BE2C (cell line): ENCODE results near the gene NME9.

Source experiments
- DNase-seq: peaks from one replicate; pipeline ENCODE4 v3.0.0-alpha.2; 2020
- H3K27me3 ChIP-seq: fragments of 250-450 bp; sonication (Bioruptor Pico); 2 replicates; pipeline ENCODE4 v1.5.1; 2020; ENCODE audit warnings: mild to moderate bottlenecking
- H3K36me3 ChIP-seq: fragments of 250-450 bp; sonication (Bioruptor Pico); 2 replicates; pipeline ENCODE4 v1.5.1; 2020; ENCODE audit warnings: mild to moderate bottlenecking
- H3K4me1 ChIP-seq: fragments of 250-450 bp; sonication (Bioruptor Pico); 2 replicates; pipeline ENCODE4 v1.5.1; 2020
- H3K4me3 ChIP-seq: 2 replicates; pipeline ENCODE4 v1.5.1; 2011; ENCODE audit warnings: low read depth, low read length
- H3K9me3 ChIP-seq: fragments of 250-450 bp; sonication (Bioruptor Pico); 2 replicates; pipeline ENCODE4 v1.5.1; 2020
- TF ChIP-seq, protein P1 (sequence below): IDR thresholded peaks from 2 replicates; pipeline ENCODE4 v1.5.1; 2012; ENCODE audit warnings: mild to moderate bottlenecking, low read depth, low read length

The NME9 gene

DNA sequence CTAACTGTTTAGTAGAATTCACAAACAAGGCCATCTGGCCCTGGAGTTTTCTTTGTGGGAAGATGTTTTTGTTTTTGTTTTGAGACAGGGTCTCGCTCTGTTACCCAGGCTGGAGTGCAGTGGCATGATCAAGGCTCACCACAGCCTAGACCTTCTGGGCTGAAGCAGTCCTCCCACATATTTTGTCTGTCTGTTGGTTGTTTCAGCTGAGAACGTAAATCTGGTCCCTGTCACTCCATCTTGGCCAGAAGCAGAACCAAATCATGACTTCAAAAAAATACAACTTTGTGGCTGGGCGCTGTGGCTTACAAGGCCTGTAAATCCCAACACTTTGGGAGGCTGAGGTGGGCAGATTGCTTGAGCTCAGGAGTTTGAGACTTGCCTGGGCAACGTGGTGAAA, 45.8 kb upstream of the NME9 start:
- Histone ChIP-seq H3K27me3 (no peaks in the 10 kb centered on the region), H3K4me1 (no peaks in the 10 kb centered on the region), H3K36me3 (no peaks in the 10 kb centered on the region), H3K9me3 (no peaks in the 10 kb centered on the region), H3K4me3 (no peak overlapping the region)
- DNase-seq, result no peak
- TF ChIP-seq, protein P1, sequence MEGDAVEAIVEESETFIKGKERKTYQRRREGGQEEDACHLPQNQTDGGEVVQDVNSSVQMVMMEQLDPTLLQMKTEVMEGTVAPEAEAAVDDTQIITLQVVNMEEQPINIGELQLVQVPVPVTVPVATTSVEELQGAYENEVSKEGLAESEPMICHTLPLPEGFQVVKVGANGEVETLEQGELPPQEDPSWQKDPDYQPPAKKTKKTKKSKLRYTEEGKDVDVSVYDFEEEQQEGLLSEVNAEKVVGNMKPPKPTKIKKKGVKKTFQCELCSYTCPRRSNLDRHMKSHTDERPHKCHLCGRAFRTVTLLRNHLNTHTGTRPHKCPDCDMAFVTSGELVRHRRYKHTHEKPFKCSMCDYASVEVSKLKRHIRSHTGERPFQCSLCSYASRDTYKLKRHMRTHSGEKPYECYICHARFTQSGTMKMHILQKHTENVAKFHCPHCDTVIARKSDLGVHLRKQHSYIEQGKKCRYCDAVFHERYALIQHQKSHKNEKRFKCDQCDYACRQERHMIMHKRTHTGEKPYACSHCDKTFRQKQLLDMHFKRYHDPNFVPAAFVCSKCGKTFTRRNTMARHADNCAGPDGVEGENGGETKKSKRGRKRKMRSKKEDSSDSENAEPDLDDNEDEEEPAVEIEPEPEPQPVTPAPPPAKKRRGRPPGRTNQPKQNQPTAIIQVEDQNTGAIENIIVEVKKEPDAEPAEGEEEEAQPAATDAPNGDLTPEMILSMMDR, result no peak

DNA sequence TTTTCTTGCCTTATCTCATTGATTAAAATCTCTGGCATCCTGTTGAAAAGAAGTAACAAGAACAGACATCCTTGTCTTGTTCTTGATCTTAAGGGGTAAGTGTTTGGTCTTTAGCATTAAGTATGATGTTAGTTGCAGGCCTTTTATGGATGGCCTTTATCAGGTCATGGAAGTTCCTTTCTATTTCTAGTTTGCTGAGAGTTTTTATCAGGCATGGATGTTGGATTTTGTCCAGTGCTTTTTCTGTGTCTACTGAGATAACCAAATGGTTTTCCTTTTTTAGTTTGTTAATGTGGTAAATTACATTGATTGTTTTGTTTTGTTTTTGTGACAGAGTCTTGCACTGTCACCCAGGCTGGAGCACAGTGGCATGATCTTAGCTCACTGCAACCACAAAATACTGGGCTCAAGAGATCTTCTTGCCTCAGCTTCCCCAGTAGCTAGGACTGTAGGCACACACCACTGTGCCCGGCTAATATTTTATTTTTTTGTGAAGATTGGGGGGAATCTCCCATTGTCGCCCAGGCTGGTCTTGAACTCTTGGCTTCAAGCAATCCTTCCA, 45.0 kb upstream of the NME9 start:
- H3K9me3 ChIP-seq, result no peaks in the 10 kb centered on the region
- no peaks in the 10 kb centered on the region for H3K4me1 ChIP-seq
- no peak overlapping the region for H3K4me3 ChIP-seq
- TF ChIP-seq, protein P1, result no peak
- DNase-seq, result no peak
- no peaks in the 10 kb centered on the region for H3K36me3 ChIP-seq
- no peaks in the 10 kb centered on the region for H3K27me3 ChIP-seq

DNA sequence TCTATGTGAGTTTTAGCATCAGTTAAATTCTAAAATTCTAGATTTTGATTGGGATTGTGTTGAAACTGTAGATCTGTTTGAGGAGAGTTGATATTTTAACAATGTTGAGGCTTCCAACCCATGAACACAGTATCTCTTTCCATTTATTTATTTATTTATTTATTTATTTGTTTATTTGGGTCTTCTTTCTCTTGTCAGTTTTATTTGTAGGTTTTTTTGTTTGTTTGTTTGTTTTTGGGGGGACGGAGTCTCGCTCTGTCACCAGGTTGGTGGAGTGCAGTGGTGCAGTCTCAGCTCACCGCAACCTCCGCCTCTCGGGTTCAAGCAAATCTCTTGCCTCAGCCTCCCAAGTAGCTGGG, 44.1 kb upstream of the NME9 start:
- H3K36me3 ChIP-seq, result no peaks in the 10 kb centered on the region

DNA sequence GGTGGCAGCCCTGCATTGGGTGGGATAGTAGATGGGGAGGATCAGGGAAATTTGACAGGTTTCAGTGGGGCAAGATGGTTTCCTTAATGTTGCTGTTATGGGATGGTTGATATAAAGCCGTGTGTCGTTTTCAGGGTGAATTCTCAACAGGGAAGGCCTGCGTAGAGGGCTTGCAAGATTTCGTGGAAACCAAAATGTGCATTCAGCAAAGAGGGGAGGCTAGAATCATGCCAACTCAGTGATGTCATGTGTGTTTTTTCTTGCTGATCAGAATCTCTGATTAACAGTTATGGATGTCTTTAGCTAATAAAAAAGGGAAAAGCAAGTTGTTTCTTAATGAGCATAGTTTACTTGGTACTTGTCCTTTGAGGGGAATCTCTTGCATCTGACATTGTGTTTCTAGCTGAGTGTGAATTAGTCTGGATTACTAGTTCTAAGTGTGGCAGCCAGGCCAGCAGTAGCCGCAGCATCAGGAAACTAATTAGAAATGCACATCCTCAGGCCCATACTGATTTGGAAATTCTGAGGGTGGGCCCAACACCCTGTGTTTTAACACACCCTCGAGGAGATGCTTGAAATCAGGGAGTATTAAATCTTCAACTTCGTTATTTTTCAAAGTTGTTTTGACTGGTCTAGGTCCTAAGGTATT, 43.6 kb upstream of the NME9 start:
- Histone ChIP-seq H3K27me3 (no peaks in the 10 kb centered on the region), H3K9me3 (no peaks in the 10 kb centered on the region), H3K36me3 (no peaks in the 10 kb centered on the region), H3K4me3 (no peak overlapping the region), H3K4me1 (no peaks in the 10 kb centered on the region)
- no peak for DNase-seq
- TF ChIP-seq, protein P1, result no peak

More for the DNA sequence above, 44.1 kb upstream of the NME9 start:
- DNase-seq, result no peak
- TF ChIP-seq, protein P1, result no peak
- H3K4me3 ChIP-seq, result no peak overlapping the region
- H3K4me1 ChIP-seq, result no peaks in the 10 kb centered on the region
- no peaks in the 10 kb centered on the region for H3K27me3 ChIP-seq
- H3K9me3 ChIP-seq, result no peaks in the 10 kb centered on the region

DNA sequence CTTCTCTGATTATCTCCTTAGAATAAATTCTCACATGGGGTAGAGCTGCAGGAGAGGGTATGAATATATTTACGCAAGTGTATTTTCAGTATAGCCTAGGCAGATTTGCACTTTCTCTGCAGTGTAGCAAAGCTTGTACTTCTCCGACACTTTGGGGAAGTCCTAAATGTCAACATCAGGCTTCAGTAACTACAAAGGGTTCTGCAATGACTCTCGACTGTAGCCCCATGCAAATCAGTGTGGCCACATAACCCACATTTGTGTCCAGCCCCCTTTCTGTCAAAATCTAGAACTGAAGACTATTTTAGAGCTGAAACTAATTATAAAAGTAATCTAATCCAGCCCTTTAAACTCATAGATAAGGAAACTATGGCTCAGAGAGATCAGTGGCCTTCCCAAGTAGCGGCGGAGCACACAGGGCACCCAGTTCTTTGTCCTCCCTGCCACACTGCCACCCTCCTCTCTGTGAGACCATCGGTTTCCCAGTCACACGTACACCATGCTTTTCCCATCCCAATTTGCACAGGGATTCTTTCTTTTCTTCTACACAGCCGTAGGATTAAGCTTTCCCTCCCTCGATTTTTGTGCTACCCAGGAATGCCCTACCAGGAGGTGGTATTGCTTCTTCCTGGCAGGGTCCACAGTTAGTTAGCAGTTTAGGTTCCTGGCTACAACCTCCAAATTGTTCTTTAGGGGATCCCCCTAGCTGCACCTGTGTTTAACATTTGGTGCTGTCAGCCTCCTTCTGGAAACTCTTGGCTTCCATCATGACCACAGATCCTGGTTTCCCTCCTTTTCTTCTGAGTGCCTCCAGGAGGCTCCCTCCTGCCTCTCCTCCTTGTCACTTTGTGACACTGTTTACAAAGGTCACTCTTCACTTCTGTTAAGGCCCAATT, 41.7 kb upstream of the NME9 start:
- no peak overlapping the region for H3K4me3 ChIP-seq
- TF ChIP-seq, protein P1, result no peak
- no peaks in the 10 kb centered on the region for H3K36me3 ChIP-seq
- no peaks in the 10 kb centered on the region for H3K4me1 ChIP-seq
- H3K27me3 ChIP-seq, result no peaks in the 10 kb centered on the region
- DNase-seq, result no peak
- no peaks in the 10 kb centered on the region for H3K9me3 ChIP-seq
